NCI-H2107 (cell line): ENCODE results near the gene BASP1.
A peak's percentile ranks its signal among the peaks of the same experiment; 100 is the strongest.
"Not testable (repeated sequence)": the region's sequence is repeated elsewhere in the genome, so short reads cannot be mapped to it uniquely, and the experiment has no call there.

Experiments used
- DNase-seq: peaks from one replicate; lab custom pipeline; 2025; lab: John Stamatoyannopoulos, UW

Gene BASP1

DNA sequence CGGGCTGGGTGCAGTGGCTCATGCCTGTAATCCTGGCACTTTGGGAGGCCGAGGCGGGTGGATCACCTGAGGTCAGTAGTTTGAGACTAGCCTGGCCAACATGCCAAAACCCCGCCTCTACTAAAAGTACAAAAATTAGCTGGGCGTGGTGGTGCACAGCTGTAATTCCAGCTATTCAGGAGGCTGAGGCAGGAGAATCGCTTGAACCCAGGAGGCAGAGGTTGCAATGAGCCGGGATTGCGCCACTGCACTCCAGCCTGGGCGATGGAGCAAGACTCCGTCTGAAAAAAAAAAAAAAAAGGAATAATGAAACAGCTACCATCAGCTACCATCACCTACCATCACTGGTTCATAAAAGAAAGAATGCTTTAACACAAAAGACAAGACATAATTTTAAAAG lies 25.9 kb upstream of the BASP1 start:
- not testable (repeated sequence) for DNase-seq

DNA sequence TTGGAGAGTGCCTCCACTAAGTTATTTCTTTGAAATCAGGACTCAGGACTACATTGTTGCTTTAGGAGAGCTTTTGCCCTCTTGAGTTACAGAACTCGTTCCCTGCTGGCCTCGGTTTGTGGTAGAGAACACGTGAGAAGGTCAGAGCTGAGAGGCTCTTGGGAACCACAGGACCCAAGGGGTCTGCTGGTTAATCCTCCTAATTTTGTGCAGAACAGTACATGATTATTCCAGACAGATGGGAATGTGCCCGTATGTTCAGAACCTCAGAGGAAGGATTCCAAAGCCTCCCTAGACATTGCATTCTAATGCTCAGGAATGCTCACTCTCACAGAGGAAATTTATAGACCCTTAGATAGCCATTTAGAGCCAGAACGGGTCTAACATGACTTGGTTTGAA lies 25.2 kb upstream of the BASP1 start:
- no peak for DNase-seq

DNA sequence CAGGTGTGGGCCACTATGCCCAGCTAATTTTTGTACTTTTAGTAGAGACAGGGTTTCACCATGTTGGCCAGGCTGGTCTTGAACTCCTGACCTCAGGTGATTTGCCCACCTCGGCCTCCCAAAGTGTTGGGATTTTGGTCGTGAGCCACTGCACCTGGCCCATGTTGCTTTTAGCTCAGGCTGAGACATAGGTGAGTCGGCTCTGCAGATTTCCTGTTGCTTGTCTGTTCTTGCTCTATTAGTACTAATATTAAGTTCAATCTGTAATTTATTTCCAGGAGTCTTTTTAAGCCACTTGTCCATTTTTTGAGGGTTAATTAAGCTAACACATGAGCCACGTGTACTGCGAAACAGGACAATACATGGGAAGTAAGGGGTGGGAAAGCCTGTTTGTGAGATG lies 21.4 kb upstream of the BASP1 start:
- no peak for DNase-seq

DNA sequence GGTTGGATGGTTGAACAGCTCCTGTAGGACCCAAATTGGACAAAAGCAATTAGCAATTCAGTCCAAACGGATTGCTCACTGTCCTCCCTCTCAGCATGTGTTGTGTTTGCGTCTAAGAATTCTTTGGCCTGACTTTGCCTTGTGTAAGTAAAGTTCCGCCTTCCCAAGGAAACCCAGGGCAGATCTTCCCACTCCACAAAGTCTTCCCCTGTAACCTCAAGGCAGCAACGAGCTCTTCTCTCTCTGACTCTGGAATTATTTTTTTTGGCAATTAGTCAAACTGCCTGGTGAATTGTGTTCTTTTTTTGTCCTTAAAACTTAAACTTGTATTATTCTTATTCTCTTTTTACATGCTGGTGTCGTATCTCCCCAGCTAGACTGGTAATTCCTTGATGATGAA lies 20.7 kb upstream of the BASP1 start:
- DNase-seq = no peak

DNA sequence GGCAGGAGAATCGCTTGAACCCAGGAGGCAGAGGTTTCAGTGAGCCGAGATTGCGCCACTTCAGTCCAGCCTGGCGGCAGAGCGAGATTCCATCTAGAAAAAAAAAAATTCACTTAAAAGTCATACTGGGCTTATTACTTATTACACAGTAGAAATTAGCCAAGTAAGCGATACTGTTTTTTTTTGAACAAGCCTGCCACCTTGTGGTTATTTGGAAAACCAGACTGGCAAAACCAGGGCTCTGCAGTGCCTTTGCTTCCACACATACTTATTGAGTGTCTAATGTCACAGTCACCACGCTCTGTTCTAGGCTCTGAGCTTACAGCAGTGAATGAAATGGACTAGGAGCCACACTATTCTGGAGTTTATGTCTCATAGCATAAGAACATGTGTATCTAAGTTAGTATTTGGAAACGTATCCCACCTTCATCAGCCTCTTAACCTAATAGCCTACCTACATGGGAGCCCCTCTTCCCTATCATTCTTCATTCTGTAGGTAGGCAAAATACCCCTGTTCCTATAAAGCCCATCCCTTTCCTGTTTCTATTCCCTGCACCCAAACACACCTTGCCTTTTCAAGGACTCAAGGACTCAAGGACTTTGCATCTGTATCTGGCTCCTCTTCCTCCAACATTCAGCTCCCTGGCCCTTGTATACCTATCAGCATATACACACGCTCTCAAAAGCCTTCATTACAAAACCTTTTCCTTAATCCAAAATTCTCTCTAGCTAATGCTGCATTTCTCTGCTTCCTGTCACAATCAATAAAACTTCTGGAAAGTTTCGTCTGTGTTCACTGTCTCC lies 13.9 kb upstream of the BASP1 start:
- no peak for DNase-seq

DNA sequence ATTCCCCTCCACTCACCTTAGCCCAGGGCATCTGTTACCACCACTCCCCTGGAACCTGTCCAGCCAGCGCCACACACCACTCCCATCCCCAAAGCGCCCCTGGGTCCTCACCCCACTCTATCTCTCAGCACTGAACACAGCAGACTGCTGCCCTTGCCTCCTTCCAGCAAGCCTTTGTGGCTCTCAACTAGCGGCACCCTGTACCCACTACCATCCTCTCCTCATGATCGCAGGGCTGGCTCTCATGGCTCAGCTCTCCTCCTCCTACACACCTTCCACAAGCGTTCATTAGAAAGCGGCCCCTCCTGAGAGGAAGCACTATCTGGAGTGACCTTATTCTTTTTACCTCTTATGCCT lies 13.3 kb upstream of the BASP1 start:
- DNase-seq = no peak

DNA sequence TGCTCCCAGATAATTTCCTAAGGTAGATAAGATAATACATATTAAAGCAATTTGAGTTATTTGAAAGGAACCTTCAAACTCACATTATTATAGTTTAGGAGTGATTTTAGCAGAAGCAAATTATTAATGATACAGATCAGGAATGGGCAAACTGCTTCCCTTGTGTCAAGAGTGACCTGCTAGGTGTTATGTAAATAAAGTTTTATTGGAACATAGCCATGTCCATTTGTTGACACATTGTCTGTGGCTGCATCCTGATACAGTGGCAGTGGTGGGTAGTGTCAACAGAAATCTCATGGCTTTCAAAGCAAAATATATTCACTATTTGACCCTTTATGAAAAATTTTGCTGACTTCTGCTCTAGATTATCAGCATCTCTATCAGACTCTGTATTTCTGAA lies 11.4 kb upstream of the BASP1 start:
- no peak for DNase-seq

DNA sequence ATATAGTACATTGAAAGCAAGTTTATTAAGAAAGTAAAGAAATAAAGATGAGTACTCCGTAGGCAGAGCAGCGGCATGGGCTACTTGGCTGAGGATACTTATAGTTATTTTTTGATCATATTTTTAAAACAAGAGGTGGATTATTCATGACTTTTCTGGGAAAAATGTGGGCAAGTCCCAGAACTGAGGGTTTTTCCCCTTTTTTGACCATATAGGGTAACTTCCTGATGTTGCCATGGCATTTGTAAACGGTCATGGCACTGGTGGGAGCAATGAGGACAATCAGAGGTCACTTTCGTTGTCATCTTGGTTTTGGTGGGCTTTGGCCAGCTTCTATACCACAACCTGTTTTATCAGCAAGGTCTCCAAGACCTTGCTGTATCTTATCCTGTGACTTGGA lies 5.2 kb upstream of the BASP1 start:
- no peak for DNase-seq

DNA sequence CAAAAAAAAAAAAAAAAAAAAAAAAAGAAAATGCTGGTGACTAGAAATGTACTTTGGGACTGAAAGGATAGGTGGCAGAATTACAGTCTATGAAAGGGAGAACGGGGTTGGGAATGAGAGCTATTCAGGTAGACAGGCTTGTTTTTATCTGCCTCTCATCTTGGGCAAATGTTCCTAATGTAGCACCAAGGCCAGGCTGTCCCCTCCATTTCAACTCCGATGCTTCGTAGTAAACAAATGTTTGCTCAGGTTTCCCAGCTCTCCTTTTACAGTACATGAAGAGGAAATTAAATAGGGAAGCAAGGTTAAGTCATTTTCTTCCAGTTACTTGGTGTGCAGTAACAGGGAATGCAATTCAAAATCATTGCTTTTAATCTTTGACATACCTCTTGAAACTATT lies 4.4 kb upstream of the BASP1 start:
- no peak for DNase-seq

DNA sequence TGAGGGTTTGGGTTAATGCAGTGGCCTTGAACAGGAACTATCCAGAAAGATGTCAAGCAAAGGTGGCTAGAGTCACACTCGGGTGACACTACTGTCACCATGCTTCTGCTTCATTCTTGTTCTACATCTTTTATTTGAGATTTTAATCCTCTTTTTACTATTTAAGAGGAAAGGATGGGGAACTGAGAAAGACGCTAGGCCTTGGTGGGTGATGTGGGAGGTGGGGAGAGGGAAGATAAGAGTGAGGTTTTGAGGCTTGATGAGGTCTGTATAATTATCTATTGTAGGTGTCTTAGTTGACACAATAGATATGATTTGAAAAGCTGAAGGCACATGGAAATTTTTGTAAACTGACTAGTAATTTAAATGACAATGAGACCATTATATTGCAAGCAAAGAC lies 3.5 kb upstream of the BASP1 start:
- no peak for DNase-seq

DNA sequence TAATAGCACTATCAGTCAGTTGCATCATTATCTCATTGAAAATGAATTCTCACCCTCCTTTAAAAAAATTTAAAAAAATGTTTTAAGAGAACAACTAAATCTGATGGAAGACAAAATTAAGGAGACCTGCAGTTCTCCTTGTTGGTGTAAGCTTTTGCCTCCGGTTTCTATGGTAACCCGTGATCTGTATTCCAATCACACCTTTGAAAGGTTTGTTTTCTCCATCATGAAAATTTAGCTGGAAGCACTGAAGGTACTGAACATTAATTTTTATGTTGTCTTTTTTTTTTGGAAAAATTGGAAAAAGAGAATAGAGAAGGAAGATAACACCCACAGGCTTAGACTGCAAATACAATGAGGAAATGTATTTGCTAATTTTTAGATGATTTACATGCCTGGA lies 2.5 kb upstream of the BASP1 start:
- DNase-seq = no peak

DNA sequence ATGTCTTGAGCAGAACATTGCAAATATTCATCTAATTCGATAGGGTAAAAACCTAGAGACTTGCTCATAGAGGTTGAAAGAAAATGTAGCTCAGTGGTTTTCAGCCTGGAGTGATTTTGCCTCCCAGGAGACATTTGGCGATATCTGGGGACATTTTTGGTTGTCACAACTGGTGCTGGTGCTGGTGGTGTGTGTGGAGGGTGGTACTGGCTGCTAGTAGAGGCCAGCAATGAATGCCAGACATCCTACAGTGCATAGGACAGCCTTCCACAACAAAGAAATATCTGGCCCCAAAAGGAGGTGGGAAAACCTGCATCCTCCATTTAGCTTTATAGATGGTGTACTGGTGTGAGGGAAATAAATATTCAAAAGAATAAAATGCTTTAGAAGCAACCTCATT lies 2.1 kb upstream of the BASP1 start:
- DNase-seq = no peak

DNA sequence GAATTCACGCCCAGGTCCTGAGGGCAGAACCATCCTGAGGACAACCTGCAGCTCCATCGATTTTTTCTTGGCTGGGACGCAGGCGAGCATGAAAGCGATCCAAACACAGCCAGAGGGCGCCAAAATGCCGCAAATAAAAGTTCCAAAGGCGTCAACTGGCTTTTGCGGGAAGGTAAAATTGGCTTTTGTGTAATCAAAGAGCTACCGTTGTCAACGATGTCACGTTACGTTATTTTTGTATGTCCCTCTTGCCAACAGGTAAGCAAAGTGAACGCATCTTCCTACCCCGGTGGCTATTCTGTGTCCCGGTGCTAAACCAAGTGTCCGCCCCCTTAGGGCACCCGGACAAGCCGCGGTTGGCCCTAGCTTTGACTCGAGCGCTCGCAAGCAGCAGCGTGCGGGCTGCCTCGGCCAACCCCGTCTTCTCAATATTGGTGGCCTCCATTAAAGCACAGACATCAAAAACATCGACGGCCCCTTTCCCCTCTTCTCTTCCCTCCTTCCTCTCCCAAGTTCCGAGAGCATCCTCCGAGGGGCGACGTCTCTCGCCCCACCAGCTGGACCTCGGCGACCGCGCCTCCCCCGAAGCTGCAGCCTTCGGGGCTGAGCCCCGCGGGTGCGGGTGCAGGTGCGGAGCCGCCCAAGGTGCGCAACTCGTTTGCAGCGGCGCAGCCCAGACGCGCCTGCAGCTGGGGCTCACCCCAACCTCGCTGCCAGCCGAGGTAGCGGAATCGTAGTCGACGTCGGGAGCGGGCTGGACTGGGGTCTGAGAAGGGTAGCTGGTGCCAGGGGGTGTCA lies 1.1 kb upstream of the BASP1 start:
- peak; percentile 87 for DNase-seq

DNA sequence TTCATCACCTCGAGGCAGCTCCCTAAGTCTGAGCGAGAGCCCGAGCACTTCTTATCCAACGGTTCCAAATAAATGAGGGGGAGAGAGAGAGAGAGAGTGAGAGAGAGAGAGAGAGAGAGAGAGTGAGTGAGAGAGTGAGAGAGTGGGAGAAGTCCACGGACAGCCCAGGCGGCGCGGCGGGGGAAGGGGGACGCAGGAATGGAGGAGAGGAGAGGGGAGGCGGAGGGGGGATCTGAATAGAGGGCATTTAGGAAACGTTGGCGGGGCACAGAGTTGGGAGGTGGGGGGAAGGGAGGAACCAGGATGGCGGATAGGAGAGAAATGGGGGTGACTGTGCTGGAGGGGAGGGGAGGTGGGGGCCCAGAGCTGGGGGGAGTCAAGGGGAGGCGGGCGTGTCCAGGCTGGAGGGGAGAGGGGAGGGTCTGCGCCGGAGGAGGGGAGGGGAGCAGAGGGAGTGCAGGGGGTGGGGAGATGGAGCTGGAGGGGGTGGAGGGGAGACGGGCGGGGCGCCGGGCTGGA lies 398 bp upstream of the BASP1 start:
- no peak for DNase-seq

DNA sequence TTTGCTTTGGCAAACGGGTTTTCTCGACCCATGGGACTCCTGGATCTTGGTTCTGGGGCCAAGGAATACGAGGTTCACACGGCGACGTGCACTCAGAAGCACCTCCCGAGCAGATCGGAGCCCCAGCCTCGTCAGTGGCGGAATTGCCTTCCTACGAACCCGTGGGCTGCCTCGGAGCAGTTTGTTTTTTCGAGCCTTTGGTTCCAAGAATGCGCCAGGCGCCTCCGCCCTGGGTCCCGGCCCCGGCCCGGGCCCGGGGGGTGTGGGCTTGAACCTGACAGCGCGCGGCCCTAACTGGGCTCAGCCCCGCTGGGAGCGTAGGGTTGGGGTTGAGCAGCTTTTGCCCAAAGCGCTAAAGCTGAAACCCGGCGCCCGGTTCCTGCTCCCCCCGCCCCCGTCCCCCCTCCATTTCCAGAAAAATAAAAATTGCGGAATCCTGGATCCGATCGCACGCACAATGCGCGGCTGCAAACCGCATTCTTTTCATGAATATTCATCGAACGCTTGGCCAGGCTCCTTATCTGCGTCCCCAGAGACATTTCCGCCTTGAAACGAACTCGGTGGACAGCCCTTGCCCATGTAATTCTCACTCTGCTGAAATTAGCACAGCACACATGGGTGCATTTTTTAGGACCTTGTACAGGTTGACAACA lies 1.0 kb downstream of the BASP1 start:
- DNase-seq = peak; percentile 63

DNA sequence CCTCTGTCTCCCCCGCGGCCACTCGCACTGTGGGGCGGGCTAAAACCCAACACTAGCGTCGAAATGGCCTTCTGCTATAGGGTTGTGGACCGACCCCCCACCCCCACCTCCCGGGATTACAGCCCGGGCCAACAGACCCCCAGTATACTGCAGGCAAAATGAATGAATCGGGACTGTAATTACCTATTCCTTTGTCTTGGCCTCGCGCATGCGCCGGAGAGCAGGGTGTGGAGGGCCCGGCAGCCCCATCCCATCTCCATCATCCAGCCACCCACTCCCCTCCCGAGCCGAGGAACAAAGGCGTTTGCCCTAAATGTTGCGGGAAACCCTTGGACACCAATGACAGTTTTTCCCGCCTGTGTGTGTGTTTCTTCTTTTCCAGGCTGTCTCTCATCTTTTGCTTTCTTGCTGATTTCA lies 1.6 kb downstream of the BASP1 start:
- peak; percentile 63 for DNase-seq

DNA sequence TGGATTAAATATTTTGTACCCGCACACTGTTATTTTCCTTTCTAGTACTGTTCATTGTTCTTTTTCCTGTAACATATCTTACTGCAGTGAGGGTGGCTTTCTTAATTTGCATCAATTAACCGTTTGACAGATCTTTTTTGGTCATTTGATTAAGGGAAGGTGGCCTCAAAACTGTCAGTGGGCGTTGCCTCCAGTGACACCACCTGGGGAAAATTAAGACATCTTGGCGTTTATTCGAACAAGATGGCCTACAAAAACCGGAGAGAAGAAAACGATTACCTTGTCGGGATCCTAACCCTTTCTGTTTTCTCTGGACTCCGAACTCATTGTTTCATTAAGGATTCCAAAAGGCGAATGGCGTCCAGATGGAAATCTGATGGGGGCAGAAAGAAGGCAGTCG lies 2.0 kb downstream of the BASP1 start:
- DNase-seq = no peak

DNA sequence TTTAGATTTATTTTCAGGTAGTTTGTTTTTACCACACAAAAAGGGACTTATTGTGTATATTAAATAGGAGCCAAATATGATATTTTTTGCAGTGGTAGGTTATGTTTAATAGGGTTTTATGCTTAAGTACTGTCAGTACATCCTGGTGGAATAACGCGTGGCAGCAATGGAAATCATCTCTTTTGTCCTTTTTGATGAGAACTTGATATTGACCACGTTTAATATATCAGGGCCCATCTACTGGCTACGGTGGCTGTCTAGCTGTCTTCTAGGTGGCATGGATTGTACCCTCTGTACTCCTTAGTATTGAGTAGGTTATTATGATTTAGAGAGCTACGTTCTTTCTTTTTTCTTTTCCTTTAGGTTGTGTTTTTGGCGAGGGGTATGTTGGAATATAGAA lies 2.6 kb downstream of the BASP1 start:
- DNase-seq = no peak

DNA sequence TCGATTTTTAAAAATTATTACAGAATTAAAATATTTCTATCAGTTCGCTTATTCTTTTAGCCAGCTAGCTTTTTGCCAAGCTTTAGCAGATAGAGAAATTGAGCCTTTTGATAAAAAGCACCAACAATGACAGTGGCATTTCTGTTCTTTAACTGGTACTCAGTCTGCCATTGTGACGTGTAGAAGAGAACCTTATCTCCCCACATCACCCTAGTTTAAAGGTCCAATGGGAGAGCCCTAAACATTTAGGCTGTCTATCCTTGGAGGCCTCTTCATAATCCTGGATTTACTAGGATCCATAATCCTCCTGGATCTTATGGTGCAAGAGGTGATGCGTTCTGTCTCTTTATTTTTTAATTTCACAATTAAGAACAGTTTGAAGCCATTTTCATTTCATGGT lies 3.0 kb downstream of the BASP1 start:
- no peak for DNase-seq

DNA sequence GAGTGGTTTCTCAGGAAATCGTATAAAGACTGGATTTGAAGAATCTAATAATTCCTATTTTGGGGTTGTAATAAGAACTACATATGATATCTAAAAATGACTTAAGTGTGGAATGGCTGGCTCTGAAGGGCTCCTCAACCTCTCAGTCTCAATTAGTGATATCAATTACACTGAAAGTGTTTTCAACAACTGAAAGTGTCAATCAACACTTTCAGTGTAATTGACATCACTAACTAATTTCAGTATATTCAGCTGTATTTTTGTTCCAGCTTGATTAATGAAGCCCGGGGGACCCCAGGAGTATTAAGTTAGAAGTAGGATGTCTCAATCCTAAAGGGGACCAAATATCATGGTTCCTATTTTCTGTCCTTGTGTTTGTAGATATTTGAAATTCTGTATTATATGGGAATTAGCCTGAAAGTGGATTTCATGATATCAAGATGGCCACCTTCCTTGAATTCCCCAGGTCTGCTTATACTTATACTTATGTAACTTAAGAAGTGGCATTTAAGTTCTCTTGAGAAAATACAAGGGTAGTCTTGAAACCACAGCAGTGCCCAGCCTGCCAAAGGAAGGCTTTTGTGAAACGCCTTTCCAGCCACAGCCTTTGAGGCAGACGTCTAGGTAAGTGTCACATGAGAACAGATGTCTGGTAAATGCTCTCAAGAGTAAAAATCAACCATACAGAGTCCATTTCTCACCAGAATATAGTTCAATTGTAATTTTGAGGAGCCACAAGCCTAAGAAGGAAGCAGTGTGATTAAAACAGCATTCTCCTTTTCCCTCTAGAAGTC lies 4.6 kb downstream of the BASP1 start:
- peak; percentile 47 for DNase-seq

DNA sequence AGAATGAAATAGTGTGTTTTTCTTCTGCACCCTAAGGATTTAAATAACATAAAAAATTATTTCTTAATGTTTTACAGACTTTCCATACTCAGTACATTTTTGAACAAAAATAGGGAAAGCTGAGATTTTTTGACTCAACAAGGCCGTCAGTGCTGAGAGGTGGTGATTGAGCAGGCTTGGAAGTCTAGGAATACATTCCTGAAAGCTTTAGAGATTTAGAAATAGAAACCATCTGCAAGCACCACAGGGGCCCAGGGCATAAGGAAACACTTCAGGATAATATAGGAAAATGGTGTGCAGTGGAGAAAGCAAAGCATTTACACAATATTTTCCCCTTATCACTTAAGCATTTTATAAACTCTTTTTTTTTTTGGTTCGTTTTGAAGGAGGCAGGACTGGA lies 5.2 kb downstream of the BASP1 start:
- no peak for DNase-seq
